HepG2 (cell line): ENCODE results near the gene TTC39C. TPM values are rescaled to one million over a fixed set of nuclear protein-coding genes. Genes with fewer than 3 reads are reported as not detected.

Experiments
- AGO2 ChIP-seq: fragments of 200-400 bp; formaldehyde crosslinking; optimal IDR thresholded peaks from 2 replicates; pipeline ENCODE3; 2017; ENCODE audit warnings: mild to moderate bottlenecking, low read depth, low read length, moderate library complexity
- ERF ChIP-seq: IDR thresholded peaks from 2 replicates; pipeline ENCODE4 v1.6.1; 2018; ENCODE audit warnings: missing biosample characterization, missing genetic modification reagents
- EZH2 ChIP-seq: conservative IDR thresholded peaks from 2 replicates; pipeline ENCODE4 v1.6.1; 2012; ENCODE audit warnings: mild to moderate bottlenecking, low read depth, low read length, moderate library complexity
- FOXJ3 ChIP-seq: sonication (generic); formaldehyde crosslinking; IDR thresholded peaks from 2 replicates; pipeline ENCODE4 v1.4.0; 2020; ENCODE audit warnings: missing genetic modification reagents, mild to moderate bottlenecking, borderline replicate concordance
- HBP1 ChIP-seq: IDR thresholded peaks from 2 replicates; pipeline ENCODE4 v1.6.1; 2016; ENCODE audit warnings: low read depth, control low read depth
- HNF4G ChIP-seq, 2 experiments: sonication (generic) in 1 of 2; formaldehyde crosslinking in 1 of 2; IDR thresholded peaks; 2 replicates each; pipeline versions ENCODE4 v1.4.0 to v1.6.1; 2011 to 2020; ENCODE audit warnings: borderline replicate concordance in 2 of 2, low read depth in 2 of 2, mild to moderate bottlenecking in 2 of 2, low read length in 1 of 2, missing genetic modification reagents in 1 of 2, moderate library complexity in 1 of 2
- HNRNPK ChIP-seq: fragments of 200-400 bp; formaldehyde crosslinking; IDR thresholded peaks from 2 replicates; pipeline ENCODE4 v1.6.1; 2018; ENCODE audit warnings: low read length, low read depth, moderate library complexity, mild to moderate bottlenecking; ENCODE audit not compliant: poor library complexity, severe bottlenecking
- HOXA3 ChIP-seq: sonication (generic); formaldehyde crosslinking; IDR thresholded peaks from 2 replicates; pipeline ENCODE4 v1.5.0; 2020; ENCODE audit warnings: missing genetic modification reagents
- KDM5A ChIP-seq: fragments of 200-600 bp; sonication (generic); IDR thresholded peaks from 2 replicates; pipeline ENCODE4 v1.7.0; 2018; ENCODE audit warnings: antibody characterized with exemption, mild to moderate bottlenecking, low read length, borderline replicate concordance
- MTA1 ChIP-seq: sonication (generic); formaldehyde crosslinking; IDR thresholded peaks from 2 replicates; pipeline ENCODE4 v1.4.0; 2020; ENCODE audit warnings: missing genetic modification reagents, mild to moderate bottlenecking, borderline replicate concordance
- NFE2L2 ChIP-seq: fragments of 150-350 bp; IDR thresholded peaks from 2 replicates; pipeline ENCODE4 v1.6.1; 2014; ENCODE audit warnings: low read length
- NKX3-1 ChIP-seq: sonication (generic); formaldehyde crosslinking; IDR thresholded peaks from 2 replicates; pipeline ENCODE4 v1.5.0; 2020; ENCODE audit warnings: missing genetic modification reagents
- PPARG ChIP-seq: conservative IDR thresholded peaks from 2 replicates; pipeline ENCODE4 v1.6.1; 2016; ENCODE audit warnings: missing biosample characterization, missing genetic modification reagents
- RNF219 ChIP-seq: sonication (generic); formaldehyde crosslinking; IDR thresholded peaks from 2 replicates; pipeline ENCODE4 v1.5.0; 2020; ENCODE audit warnings: mild to moderate bottlenecking, missing genetic modification reagents
- TFDP1 ChIP-seq: IDR thresholded peaks from 2 replicates; pipeline ENCODE4 v1.6.1; 2016; ENCODE audit warnings: missing compliant biosample characterization, missing genetic modification reagents, borderline replicate concordance
- ZIK1 ChIP-seq: sonication (generic); formaldehyde crosslinking; IDR thresholded peaks from 2 replicates; pipeline ENCODE4 v1.5.0; 2020; ENCODE audit warnings: mild to moderate bottlenecking, low read depth, missing genetic modification reagents, borderline replicate concordance
- ZNF101 ChIP-seq: sonication (generic); formaldehyde crosslinking; IDR thresholded peaks from 2 replicates; pipeline ENCODE4 v1.4.0; 2020; ENCODE audit warnings: mild to moderate bottlenecking, low read depth, missing genetic modification reagents, borderline replicate concordance
- ZNF235 ChIP-seq: sonication (generic); formaldehyde crosslinking; IDR thresholded peaks from 2 replicates; pipeline ENCODE4 v1.8.1; 2023; ENCODE audit warnings: mild to moderate bottlenecking, missing genetic modification reagents, borderline replicate concordance
- ZNF512 ChIP-seq: sonication (generic); formaldehyde crosslinking; IDR thresholded peaks from 2 replicates; pipeline ENCODE4 v1.4.0; 2020; ENCODE audit warnings: mild to moderate bottlenecking, missing genetic modification reagents
- ZNF543 ChIP-seq: sonication (generic); formaldehyde crosslinking; IDR thresholded peaks from 2 replicates; pipeline ENCODE4 v1.4.0; 2020; ENCODE audit warnings: mild to moderate bottlenecking, missing genetic modification reagents
- ZNF776 ChIP-seq: sonication (generic); formaldehyde crosslinking; IDR thresholded peaks from 2 replicates; pipeline ENCODE4 v1.4.0; 2020; ENCODE audit warnings: mild to moderate bottlenecking, missing genetic modification reagents
- ZNF781 ChIP-seq: sonication (generic); formaldehyde crosslinking; IDR thresholded peaks from 2 replicates; pipeline ENCODE4 v1.5.1; 2020; ENCODE audit warnings: borderline replicate concordance, mild to moderate bottlenecking, missing genetic modification reagents; ENCODE audit errors: not compliant biosample characterization
- polyA plus RNA-seq, 8 experiments: library from polyadenylated mRNA; depleted of rRNA in 3 of 8; stranded (reverse) in 7 of 8; unstranded in 1 of 8; fragments of >200 nt; fragmentation: Illumina TruSeq in 4 of 8; extraction: Trizol in 4 of 8; gene quantifications; 2 replicates each; pipeline versions ENCODE4 v1.2.1 to v1.2.3, GENCODE V29; 2011 to 2016; ENCODE audit warnings: low read depth in 4 of 8, missing spikeins in 1 of 8, mixed read lengths in 1 of 8; ENCODE audit not compliant: insufficient read depth in 1 of 8
- total RNA-seq, 5 experiments: library from RNA; depleted of rRNA; stranded (reverse); fragments of >200 nt; fragmentation: Illumina TruSeq; extraction: Trizol; gene quantifications; 2 replicates each; pipeline ENCODE4 v1.2.3, GENCODE V29; 2016; ENCODE audit warnings: low read depth in 1 of 5

TTC39C gene
- total and polyA plus RNA-seq, 2 of the 13 experiments (the other 11 are each of a cell fraction or from before 2014, with no cell fraction given): 19.1 to 25.9 TPM

DNA sequence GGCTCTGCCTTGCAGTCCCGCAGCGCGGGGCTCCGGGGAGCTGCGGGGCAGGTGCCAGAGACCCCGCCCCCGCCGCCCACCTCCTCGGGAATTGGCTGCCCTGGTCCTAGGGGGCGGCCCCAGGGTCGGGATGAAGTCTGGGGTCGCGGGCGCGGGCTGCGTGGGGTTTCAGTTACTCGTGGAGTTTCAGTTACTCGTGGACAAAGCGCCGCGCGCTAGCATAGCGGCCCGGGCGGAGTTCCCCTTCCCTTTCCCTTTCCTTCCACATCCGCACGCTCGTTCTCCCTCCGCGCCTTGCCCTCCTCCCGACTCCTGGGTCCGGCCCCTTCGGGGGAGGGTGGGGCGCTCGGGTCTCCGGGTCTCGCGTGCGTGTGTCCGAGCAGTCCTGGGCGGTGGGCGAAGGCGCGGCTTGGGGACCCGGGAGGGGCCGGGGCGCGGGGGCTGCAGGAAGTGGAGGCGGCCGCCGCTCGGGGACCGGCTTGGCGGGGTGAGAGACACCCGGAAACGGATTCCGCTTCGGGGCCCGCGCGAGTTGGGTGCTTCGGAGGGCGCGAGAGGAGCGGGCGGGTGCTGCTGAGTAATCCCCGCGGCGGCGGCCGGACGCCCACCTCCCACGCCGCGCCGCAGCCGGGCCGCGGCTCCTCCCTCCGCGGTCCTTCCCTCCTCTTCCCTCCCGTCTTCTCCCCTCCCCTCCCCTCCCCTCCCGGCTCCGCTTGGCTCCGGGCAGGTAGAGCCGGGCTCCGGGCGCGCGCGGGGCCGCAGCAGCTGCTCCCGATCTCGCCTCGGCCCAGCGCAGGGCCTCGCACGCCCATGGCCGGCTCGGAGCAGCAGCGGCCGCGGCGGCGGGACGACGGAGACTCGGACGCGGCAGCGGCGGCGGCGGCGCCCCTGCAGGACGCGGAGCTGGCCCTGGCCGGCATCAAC is at the start of gene TTC39C (continued):
- no peak for TF ChIP-seq ZNF781 (CRISPR knock-in tag)
- TF ChIP-seq NFE2L2: no peak
- TF ChIP-seq ZNF543 (CRISPR knock-in tag): no peak
- no peak for TF ChIP-seq EZH2
- TF ChIP-seq TFDP1: no peak
- TF ChIP-seq HNRNPK: peak; percentile 96
- no peak for TF ChIP-seq MTA1 (CRISPR knock-in tag)
- no peak for TF ChIP-seq ZIK1 (CRISPR knock-in tag)
- TF ChIP-seq PPARG (CRISPR knock-in tag): no peak
- TF ChIP-seq NKX3-1: no peak
- no peak for TF ChIP-seq HOXA3 (CRISPR knock-in tag)
- no peak for TF ChIP-seq KDM5A
- TF ChIP-seq HBP1 (CRISPR knock-in tag): no peak
- TF ChIP-seq ERF: no peak
- TF ChIP-seq ZNF512: no peak
- TF ChIP-seq ZNF235 (CRISPR knock-in tag): no peak
- peak; percentile 44 for TF ChIP-seq AGO2
- TF ChIP-seq RNF219 (CRISPR knock-in tag): no peak
- TF ChIP-seq ZNF776 (CRISPR knock-in tag): no peak; the same call in 1 of the 2 replicates
- TF ChIP-seq HNF4G (IDR thresholded peaks at IDR 0.05; ENCODE audit: borderline replicate concordance, low read depth, low read length): no peak
- TF ChIP-seq HNF4G (CRISPR knock-in tag; IDR thresholded peaks at IDR 0.05; ENCODE audit: borderline replicate concordance, low read depth): no peak
- TF ChIP-seq FOXJ3 (CRISPR knock-in tag): no peak
- no peak for TF ChIP-seq ZNF101 (CRISPR knock-in tag)
